Activated CD8-positive, alpha-beta memory T cell treated with anti-CD3 and anti-CD28 coated beads, Interleukin-2, amount 50 U/mL, for 4 hours (primary cell): ENCODE measurements around the gene GIPC1.
"Not testable (repeated sequence)": the region's sequence is repeated elsewhere in the genome, so short reads cannot be mapped to it uniquely, and the experiment has no call there.

Source experiments
- DNase-seq: peaks from one replicate; pipeline ENCODE4 v3.0.0-alpha.2; 2020

Gene GIPC1

GRCh38 chr19:14496029-14496833, at the start of gene GIPC1:
Gene GIPC1 (minus strand): TSS chr19:14496127. CDS start chr19:14482976, 13,151 bp downstream.
- peak; percentile 81 for DNase-seq

GRCh38 chr19:14545716-14546082, 49.8 kb upstream of the GIPC1 start:
- DNase-seq, result no peak

- DNase-seq, result no peak
Observed at GRCh38 chr19:14544977-14545715, 49.2 kb upstream of the GIPC1 start.

- DNase-seq, result no peak
Observed at GRCh38 chr19:14544047-14544446, 48.1 kb upstream of the GIPC1 start.

GRCh38 chr19:14542711-14543328, 46.9 kb upstream of the GIPC1 start:
- DNase-seq, result no peak

- not testable (repeated sequence) for DNase-seq
Observed at GRCh38 chr19:14541979-14542378, 46.1 kb upstream of the GIPC1 start.

GRCh38 chr19:14540741-14541525, 45.0 kb upstream of the GIPC1 start:
- DNase-seq, result no peak

- DNase-seq, result peak; percentile 34
Observed at GRCh38 chr19:14536926-14537692, 41.2 kb upstream of the GIPC1 start.

GRCh38 chr19:14533450-14533849, 37.5 kb upstream of the GIPC1 start:
- DNase-seq, result no peak

GRCh38 chr19:14530506-14530905, 34.6 kb upstream of the GIPC1 start:
- DNase-seq, result no peak

GRCh38 chr19:14530005-14530348, 34.0 kb upstream of the GIPC1 start:
- DNase-seq, result no peak

- DNase-seq, result peak; percentile 100
Observed at GRCh38 chr19:14529254-14530004, 33.5 kb upstream of the GIPC1 start, which contains the start of gene TECR. Gene TECR (plus strand): TSS chr19:14529594. CDS start chr19:14529697, 103 bp downstream.

GRCh38 chr19:14528419-14529253, 32.7 kb upstream of the GIPC1 start:
- DNase-seq, result no peak

GRCh38 chr19:14526423-14526822, 30.5 kb upstream of the GIPC1 start:
- DNase-seq, result no peak

- DNase-seq, result no peak
Observed at GRCh38 chr19:14525729-14526128, 29.8 kb upstream of the GIPC1 start.

- no peak for DNase-seq
Observed at GRCh38 chr19:14520543-14520942, 24.6 kb upstream of the GIPC1 start.

- no peak for DNase-seq
Observed at GRCh38 chr19:14519860-14520407, 24.0 kb upstream of the GIPC1 start.

- DNase-seq, result no peak
Observed at GRCh38 chr19:14519245-14519859, 23.4 kb upstream of the GIPC1 start.

GRCh38 chr19:14517840-14518505, 22.0 kb upstream of the GIPC1 start, which contains the start of gene DNAJB1:
Gene DNAJB1 (minus strand): TSS chr19:14518397. CDS start chr19:14518349, 48 bp downstream.
- DNase-seq, result peak; percentile 57
